Measurements from ENCODE around the gene MLXIP. TPM values are rescaled to one million over a fixed set of nuclear protein-coding genes. Genes with fewer than 3 reads are reported as not detected.
A peak's percentile ranks its signal among the peaks of the same experiment; 100 is the strongest.

Gene MLXIP
- total and polyA plus RNA-seq, 2 of the 13 experiments (the other 11 are each of a cell fraction or from before 2014, with no cell fraction given): 5.3 to 6.7 TPM

DNA sequence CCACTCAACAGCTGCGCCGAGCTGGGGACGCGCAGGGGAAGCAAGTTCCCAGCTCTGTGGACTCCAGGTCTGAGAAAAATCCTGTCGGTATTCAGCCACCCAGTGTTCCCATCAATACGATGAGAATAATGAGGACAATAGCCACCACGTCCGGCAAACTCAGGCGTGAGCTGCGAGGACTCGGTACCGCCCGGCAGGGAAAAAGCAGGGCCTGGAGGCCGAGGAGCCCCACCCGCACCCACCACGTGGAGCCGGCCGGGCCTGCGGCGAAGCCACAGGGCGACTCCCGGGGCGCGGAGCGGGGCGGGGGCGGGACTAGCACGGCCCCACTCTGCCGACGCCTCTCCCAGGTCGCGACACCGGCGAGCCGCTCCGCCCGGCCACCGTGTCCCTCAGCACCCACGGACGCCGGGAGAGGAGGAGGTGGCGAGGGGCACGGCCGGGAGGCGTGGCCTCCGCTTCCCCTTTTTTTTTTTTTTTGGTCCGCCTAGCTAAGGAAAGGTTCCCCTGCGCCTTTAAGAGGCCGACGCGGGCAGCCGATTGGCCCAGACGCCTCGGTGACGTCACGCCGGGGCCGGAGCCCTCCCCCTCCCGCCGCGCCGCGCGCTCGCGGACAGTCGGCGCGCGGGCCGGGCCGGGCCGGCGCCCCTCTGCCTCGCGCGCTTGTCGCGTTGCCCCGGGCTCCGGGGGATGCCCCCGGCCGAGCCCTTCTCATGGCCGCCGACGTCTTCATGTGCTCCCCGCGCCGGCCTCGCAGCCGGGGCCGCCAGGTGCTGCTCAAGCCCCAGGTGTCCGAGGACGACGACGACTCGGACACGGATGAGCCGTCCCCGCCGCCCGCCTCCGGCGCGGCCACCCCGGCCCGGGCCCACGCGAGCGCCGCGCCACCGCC lies at the start of gene MLXIP (continued):
- TF ChIP-seq, protein P1, sequence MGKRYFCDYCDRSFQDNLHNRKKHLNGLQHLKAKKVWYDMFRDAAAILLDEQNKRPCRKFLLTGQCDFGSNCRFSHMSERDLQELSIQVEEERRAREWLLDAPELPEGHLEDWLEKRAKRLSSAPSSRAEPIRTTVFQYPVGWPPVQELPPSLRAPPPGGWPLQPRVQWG (CRISPR knock-in tag; IDR thresholded peaks at IDR 0.05; ENCODE audit: borderline replicate concordance, low read depth): no peak
- TF ChIP-seq SIX4 (CRISPR knock-in tag; IDR thresholded peaks at IDR 0.05) (no peak), PHB2 (IDR thresholded peaks at IDR 0.05; ENCODE audit: partially characterized antibody) (no peak), ZSCAN31 (CRISPR knock-in tag; IDR thresholded peaks at IDR 0.05; ENCODE audit: low read depth) (peak; percentile 89), SP5 (CRISPR knock-in tag; IDR thresholded peaks at IDR 0.05; ENCODE audit: borderline replicate concordance, low read depth) (no peak; the same call in 1 of the 2 replicates), TARDBP (CRISPR knock-in tag; IDR thresholded peaks at IDR 0.05) (peak; percentile 40; the same call in 1 of the 2 replicates), REL (CRISPR knock-in tag; conservative IDR thresholded peaks at IDR 0.05) (no peak; the same call in 1 of the 2 replicates), CENPT (CRISPR knock-in tag; IDR thresholded peaks at IDR 0.05; ENCODE audit: low read depth) (peak; percentile 69; the same call in 1 of the 2 replicates), JARID2 (CRISPR knock-in tag; IDR thresholded peaks at IDR 0.05; ENCODE audit: insufficient replicate concordance) (no peak), SUZ12 (IDR thresholded peaks at IDR 0.05; ENCODE audit: low read depth, low read length) (no peak), ZSCAN29 (CRISPR knock-in tag; conservative IDR thresholded peaks at IDR 0.05) (no peak), XBP1 (CRISPR knock-in tag; IDR thresholded peaks at IDR 0.05) (no peak), NFKB2 (CRISPR knock-in tag; IDR thresholded peaks at IDR 0.05; ENCODE audit: borderline replicate concordance) (peak; percentile 90; the same call in 1 of the 2 replicates), ZC3H4 (CRISPR knock-in tag; IDR thresholded peaks at IDR 0.05; ENCODE audit: borderline replicate concordance) (no peak), MXD4 (CRISPR knock-in tag; IDR thresholded peaks at IDR 0.05) (peak; percentile 85)
- TF ChIP-seq, protein P2, sequence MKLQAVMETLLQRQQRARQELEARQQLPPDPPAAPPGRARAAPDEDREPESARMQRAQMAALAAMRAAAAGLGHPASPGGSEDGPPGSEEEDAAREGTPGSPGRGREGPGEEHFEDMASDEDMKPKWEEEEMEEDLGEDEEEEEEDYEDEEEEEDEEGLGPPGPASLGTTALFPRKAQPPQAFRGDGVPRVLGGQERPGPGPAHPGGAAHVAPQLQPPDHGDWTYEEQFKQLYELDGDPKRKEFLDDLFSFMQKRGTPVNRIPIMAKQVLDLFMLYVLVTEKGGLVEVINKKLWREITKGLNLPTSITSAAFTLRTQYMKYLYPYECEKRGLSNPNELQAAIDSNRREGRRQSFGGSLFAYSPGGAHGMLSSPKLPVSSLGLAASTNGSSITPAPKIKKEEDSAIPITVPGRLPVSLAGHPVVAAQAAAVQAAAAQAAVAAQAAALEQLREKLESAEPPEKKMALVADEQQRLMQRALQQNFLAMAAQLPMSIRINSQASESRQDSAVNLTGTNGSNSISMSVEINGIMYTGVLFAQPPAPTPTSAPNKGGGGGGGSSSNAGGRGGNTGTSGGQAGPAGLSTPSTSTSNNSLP (IDR thresholded peaks at IDR 0.05; ENCODE audit: low read depth, low read length): no peak
- TF ChIP-seq, protein P3, sequence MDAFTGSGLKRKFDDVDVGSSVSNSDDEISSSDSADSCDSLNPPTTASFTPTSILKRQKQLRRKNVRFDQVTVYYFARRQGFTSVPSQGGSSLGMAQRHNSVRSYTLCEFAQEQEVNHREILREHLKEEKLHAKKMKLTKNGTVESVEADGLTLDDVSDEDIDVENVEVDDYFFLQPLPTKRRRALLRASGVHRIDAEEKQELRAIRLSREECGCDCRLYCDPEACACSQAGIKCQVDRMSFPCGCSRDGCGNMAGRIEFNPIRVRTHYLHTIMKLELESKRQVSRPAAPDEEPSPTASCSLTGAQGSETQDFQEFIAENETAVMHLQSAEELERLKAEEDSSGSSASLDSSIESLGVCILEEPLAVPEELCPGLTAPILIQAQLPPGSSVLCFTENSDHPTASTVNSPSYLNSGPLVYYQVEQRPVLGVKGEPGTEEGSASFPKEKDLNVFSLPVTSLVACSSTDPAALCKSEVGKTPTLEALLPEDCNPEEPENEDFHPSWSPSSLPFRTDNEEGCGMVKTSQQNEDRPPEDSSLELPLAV (CRISPR knock-in tag; conservative IDR thresholded peaks at IDR 0.05; ENCODE audit: low read depth): no peak
- TF ChIP-seq, protein P4, sequence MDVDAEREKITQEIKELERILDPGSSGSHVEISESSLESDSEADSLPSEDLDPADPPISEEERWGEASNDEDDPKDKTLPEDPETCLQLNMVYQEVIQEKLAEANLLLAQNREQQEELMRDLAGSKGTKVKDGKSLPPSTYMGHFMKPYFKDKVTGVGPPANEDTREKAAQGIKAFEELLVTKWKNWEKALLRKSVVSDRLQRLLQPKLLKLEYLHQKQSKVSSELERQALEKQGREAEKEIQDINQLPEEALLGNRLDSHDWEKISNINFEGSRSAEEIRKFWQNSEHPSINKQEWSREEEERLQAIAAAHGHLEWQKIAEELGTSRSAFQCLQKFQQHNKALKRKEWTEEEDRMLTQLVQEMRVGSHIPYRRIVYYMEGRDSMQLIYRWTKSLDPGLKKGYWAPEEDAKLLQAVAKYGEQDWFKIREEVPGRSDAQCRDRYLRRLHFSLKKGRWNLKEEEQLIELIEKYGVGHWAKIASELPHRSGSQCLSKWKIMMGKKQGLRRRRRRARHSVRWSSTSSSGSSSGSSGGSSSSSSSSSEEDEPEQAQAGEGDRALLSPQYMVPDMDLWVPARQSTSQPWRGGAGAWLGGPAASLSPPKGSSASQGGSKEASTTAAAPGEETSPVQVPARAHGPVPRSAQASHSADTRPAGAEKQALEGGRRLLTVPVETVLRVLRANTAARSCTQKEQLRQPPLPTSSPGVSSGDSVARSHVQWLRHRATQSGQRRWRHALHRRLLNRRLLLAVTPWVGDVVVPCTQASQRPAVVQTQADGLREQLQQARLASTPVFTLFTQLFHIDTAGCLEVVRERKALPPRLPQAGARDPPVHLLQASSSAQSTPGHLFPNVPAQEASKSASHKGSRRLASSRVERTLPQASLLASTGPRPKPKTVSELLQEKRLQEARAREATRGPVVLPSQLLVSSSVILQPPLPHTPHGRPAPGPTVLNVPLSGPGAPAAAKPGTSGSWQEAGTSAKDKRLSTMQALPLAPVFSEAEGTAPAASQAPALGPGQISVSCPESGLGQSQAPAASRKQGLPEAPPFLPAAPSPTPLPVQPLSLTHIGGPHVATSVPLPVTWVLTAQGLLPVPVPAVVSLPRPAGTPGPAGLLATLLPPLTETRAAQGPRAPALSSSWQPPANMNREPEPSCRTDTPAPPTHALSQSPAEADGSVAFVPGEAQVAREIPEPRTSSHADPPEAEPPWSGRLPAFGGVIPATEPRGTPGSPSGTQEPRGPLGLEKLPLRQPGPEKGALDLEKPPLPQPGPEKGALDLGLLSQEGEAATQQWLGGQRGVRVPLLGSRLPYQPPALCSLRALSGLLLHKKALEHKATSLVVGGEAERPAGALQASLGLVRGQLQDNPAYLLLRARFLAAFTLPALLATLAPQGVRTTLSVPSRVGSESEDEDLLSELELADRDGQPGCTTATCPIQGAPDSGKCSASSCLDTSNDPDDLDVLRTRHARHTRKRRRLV (CRISPR knock-in tag; IDR thresholded peaks at IDR 0.05): no peak
- TF ChIP-seq, protein P5, sequence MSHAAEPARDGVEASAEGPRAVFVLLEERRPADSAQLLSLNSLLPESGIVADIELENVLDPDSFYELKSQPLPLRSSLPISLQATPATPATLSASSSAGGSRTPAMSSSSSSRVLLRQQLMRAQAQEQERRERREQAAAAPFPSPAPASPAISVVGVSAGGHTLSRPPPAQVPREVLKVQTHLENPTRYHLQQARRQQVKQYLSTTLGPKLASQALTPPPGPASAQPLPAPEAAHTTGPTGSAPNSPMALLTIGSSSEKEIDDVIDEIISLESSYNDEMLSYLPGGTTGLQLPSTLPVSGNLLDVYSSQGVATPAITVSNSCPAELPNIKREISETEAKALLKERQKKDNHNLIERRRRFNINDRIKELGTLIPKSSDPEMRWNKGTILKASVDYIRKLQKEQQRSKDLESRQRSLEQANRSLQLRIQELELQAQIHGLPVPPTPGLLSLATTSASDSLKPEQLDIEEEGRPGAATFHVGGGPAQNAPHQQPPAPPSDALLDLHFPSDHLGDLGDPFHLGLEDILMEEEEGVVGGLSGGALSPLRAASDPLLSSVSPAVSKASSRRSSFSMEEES (CRISPR knock-in tag; IDR thresholded peaks at IDR 0.05): no peak
